ENCODE results near the gene ARHGAP15. TPM values are rescaled to one million over a fixed set of nuclear protein-coding genes. Genes with fewer than 3 reads are reported as not detected.
A peak's percentile ranks its signal among the peaks of the same experiment; 100 is the strongest.

Gene ARHGAP15
- total and polyA plus RNA-seq, 2 experiments from 2014 or later = not detected

- DNase-seq = no peak
- H3K4me2 ChIP-seq (ENCODE audit: unreplicated experiment) = peak overlapping the region; percentile 30
- no peaks in the 10 kb centered on the region for H3K79me2 ChIP-seq (ENCODE audit: insufficient read depth)
- H3K36me3 ChIP-seq (ENCODE audit: low read depth) = no peaks in the 10 kb centered on the region
- H4K20me1 ChIP-seq (ENCODE audit: insufficient read depth) = no peaks in the 10 kb centered on the region
- 13 to 25% methylated on average over 2 of the region's 2 CpGs for WGBS, 2 experiments (ENCODE audit: low coverage in 1 of 2, low lambda C conversion rate in 2 of 2, missing lambda C conversion rate in 2 of 2)
- H3K9me2 ChIP-seq (ENCODE audit: insufficient read depth) = no peaks in the 10 kb centered on the region
- no peak overlapping the region for H3K27ac ChIP-seq
- no peak overlapping the region for H3K4me3 ChIP-seq
- H2AFZ ChIP-seq = peak overlapping the region; percentile 45; the same call in 1 of the 2 replicates
- TF ChIP-seq EZH2phosphoT487 (IDR thresholded peaks at IDR 0.05; ENCODE audit: insufficient read depth, low read depth) = no peak
- no peak for TF ChIP-seq EZH2 (IDR thresholded peaks at IDR 0.05; ENCODE audit: insufficient read depth, poor library complexity, severe bottlenecking)
- H3F3A ChIP-seq (ENCODE audit: insufficient read depth) = no peaks in the 10 kb centered on the region
- no peaks in the 10 kb centered on the region for H3K9me3 ChIP-seq (ENCODE audit: low read depth)
- H3K4me1 ChIP-seq (ENCODE audit: insufficient read depth) = peaks cover 25% of the 10 kb centered on the region
- in situ Hi-C loops (cut with MboI) = no loop called here
- H3K9ac ChIP-seq = no peak overlapping the region
- H3K27me3 ChIP-seq (replicated peaks; ENCODE audit: insufficient read depth) = no peaks in the 10 kb centered on the region
Observed at GRCh38 chr2:143525402-143525860, 396.2 kb downstream of the ARHGAP15 start.

GRCh38 chr2:143526498-143526897 is 397.3 kb downstream of the ARHGAP15 start:
- H3K27ac ChIP-seq = no peak overlapping the region
- TF ChIP-seq EZH2 (IDR thresholded peaks at IDR 0.05; ENCODE audit: insufficient read depth, poor library complexity, severe bottlenecking) = no peak
- TF ChIP-seq EZH2phosphoT487 (IDR thresholded peaks at IDR 0.05; ENCODE audit: insufficient read depth, low read depth) = no peak
- H3K36me3 ChIP-seq (ENCODE audit: low read depth) = no peaks in the 10 kb centered on the region
- no peak overlapping the region for H2AFZ ChIP-seq
- no peaks in the 10 kb centered on the region for H3K27me3 ChIP-seq (replicated peaks; ENCODE audit: insufficient read depth)
- DNase-seq = no peak
- in situ Hi-C loops (cut with MboI) = no loop called here
- H3K9me2 ChIP-seq (ENCODE audit: insufficient read depth) = no peaks in the 10 kb centered on the region
- no peak overlapping the region for H3K4me2 ChIP-seq (ENCODE audit: unreplicated experiment)
- no peaks in the 10 kb centered on the region for H4K20me1 ChIP-seq (ENCODE audit: insufficient read depth)
- no peaks in the 10 kb centered on the region for H3K9me3 ChIP-seq (ENCODE audit: low read depth)
- no peaks in the 10 kb centered on the region for H3K79me2 ChIP-seq (ENCODE audit: insufficient read depth)
- H3K4me3 ChIP-seq = no peak overlapping the region
- no peaks in the 10 kb centered on the region for H3F3A ChIP-seq (ENCODE audit: insufficient read depth)
- H3K4me1 ChIP-seq (ENCODE audit: insufficient read depth) = peaks cover 25% of the 10 kb centered on the region
- H3K9ac ChIP-seq = no peak overlapping the region

- H3K79me2 ChIP-seq (ENCODE audit: insufficient read depth) = no peaks in the 10 kb centered on the region
- DNase-seq = no peak
- H4K20me1 ChIP-seq (ENCODE audit: insufficient read depth) = no peaks in the 10 kb centered on the region
- H3K4me3 ChIP-seq = no peak overlapping the region
- H3K9ac ChIP-seq = no peak overlapping the region
- H3K36me3 ChIP-seq (ENCODE audit: low read depth) = no peaks in the 10 kb centered on the region
- peaks cover 25% of the 10 kb centered on the region for H3K4me1 ChIP-seq (ENCODE audit: insufficient read depth)
- H3K27me3 ChIP-seq (replicated peaks; ENCODE audit: insufficient read depth) = no peaks in the 10 kb centered on the region
- no peak overlapping the region for H3K4me2 ChIP-seq (ENCODE audit: unreplicated experiment)
- no peaks in the 10 kb centered on the region for H3K9me2 ChIP-seq (ENCODE audit: insufficient read depth)
- in situ Hi-C loops (cut with MboI) = no loop called here
- no peak for TF ChIP-seq EZH2 (IDR thresholded peaks at IDR 0.05; ENCODE audit: insufficient read depth, poor library complexity, severe bottlenecking)
- TF ChIP-seq EZH2phosphoT487 (IDR thresholded peaks at IDR 0.05; ENCODE audit: insufficient read depth, low read depth) = no peak
- no peaks in the 10 kb centered on the region for H3K9me3 ChIP-seq (ENCODE audit: low read depth)
- WGBS, 2 experiments (ENCODE audit: low coverage in 1 of 2, low lambda C conversion rate in 2 of 2, missing lambda C conversion rate in 2 of 2) = 43 to 46% methylated on average over 1 of the region's 1 CpG
- H2AFZ ChIP-seq = no peak overlapping the region
- no peaks in the 10 kb centered on the region for H3F3A ChIP-seq (ENCODE audit: insufficient read depth)
- no peak overlapping the region for H3K27ac ChIP-seq
Observed at GRCh38 chr2:143528021-143528420, 398.8 kb downstream of the ARHGAP15 start.

GRCh38 chr2:143529118-143529720 is 400.0 kb downstream of the ARHGAP15 start:
- peaks cover 14% of the 10 kb centered on the region for H3K4me1 ChIP-seq (ENCODE audit: insufficient read depth)
- H3K9ac ChIP-seq = no peak overlapping the region
- H3K27me3 ChIP-seq (replicated peaks; ENCODE audit: insufficient read depth) = no peaks in the 10 kb centered on the region
- H3K9me2 ChIP-seq (ENCODE audit: insufficient read depth) = no peaks in the 10 kb centered on the region
- H2AFZ ChIP-seq = no peak overlapping the region
- no peaks in the 10 kb centered on the region for H3K36me3 ChIP-seq (ENCODE audit: low read depth)
- DNase-seq = no peak
- no peak overlapping the region for H3K27ac ChIP-seq
- TF ChIP-seq EZH2 (IDR thresholded peaks at IDR 0.05; ENCODE audit: insufficient read depth, poor library complexity, severe bottlenecking) = no peak
- TF ChIP-seq EZH2phosphoT487 (IDR thresholded peaks at IDR 0.05; ENCODE audit: insufficient read depth, low read depth) = no peak
- 96 to 97% methylated on average over 1 of the region's 1 CpG for WGBS, 2 experiments (ENCODE audit: low coverage in 1 of 2, low lambda C conversion rate in 2 of 2, missing lambda C conversion rate in 2 of 2)
- in situ Hi-C loops (cut with MboI) = no loop called here
- H4K20me1 ChIP-seq (ENCODE audit: insufficient read depth) = no peaks in the 10 kb centered on the region
- no peaks in the 10 kb centered on the region for H3K9me3 ChIP-seq (ENCODE audit: low read depth)
- H3F3A ChIP-seq (ENCODE audit: insufficient read depth) = no peaks in the 10 kb centered on the region
- H3K4me3 ChIP-seq = no peak overlapping the region
- no peak overlapping the region for H3K4me2 ChIP-seq (ENCODE audit: unreplicated experiment)
- H3K79me2 ChIP-seq (ENCODE audit: insufficient read depth) = no peaks in the 10 kb centered on the region

- no peak for TF ChIP-seq EZH2 (IDR thresholded peaks at IDR 0.05; ENCODE audit: insufficient read depth, poor library complexity, severe bottlenecking)
- TF ChIP-seq EZH2phosphoT487 (IDR thresholded peaks at IDR 0.05; ENCODE audit: insufficient read depth, low read depth) = no peak
- no peaks in the 10 kb centered on the region for H3K4me1 ChIP-seq (ENCODE audit: insufficient read depth)
- H3K4me3 ChIP-seq = no peak overlapping the region
- no peaks in the 10 kb centered on the region for H4K20me1 ChIP-seq (ENCODE audit: insufficient read depth)
- H2AFZ ChIP-seq = no peak overlapping the region
- no peaks in the 10 kb centered on the region for H3K79me2 ChIP-seq (ENCODE audit: insufficient read depth)
- no peak overlapping the region for H3K27ac ChIP-seq
- H3K9ac ChIP-seq = no peak overlapping the region
- H3F3A ChIP-seq (ENCODE audit: insufficient read depth) = no peaks in the 10 kb centered on the region
- H3K4me2 ChIP-seq (ENCODE audit: unreplicated experiment) = no peak overlapping the region
- H3K9me2 ChIP-seq (ENCODE audit: insufficient read depth) = no peaks in the 10 kb centered on the region
- H3K27me3 ChIP-seq (replicated peaks; ENCODE audit: insufficient read depth) = no peaks in the 10 kb centered on the region
- no peaks in the 10 kb centered on the region for H3K36me3 ChIP-seq (ENCODE audit: low read depth)
- in situ Hi-C loops (cut with MboI) = no loop called here
- 62 to 63% methylated on average over 2 of the region's 2 CpGs for WGBS, 2 experiments (ENCODE audit: low coverage in 1 of 2, low lambda C conversion rate in 2 of 2, missing lambda C conversion rate in 2 of 2)
- DNase-seq = no peak
- no peaks in the 10 kb centered on the region for H3K9me3 ChIP-seq (ENCODE audit: low read depth)
Observed at GRCh38 chr2:143530758-143531157, 401.5 kb downstream of the ARHGAP15 start.
